ENCODE results near the gene SH3PXD2A. TPM values are rescaled to one million over a fixed set of nuclear protein-coding genes. Genes with fewer than 3 reads are reported as not detected.
A peak's percentile ranks its signal among the peaks of the same experiment; 100 is the strongest.

The SH3PXD2A gene
- total and polyA plus RNA-seq, 9 of the 15 experiments (the other 6 are each of a cell fraction or from before 2014, with no cell fraction given) = 0.41 to 9.3 (median 2.5) TPM

DNA sequence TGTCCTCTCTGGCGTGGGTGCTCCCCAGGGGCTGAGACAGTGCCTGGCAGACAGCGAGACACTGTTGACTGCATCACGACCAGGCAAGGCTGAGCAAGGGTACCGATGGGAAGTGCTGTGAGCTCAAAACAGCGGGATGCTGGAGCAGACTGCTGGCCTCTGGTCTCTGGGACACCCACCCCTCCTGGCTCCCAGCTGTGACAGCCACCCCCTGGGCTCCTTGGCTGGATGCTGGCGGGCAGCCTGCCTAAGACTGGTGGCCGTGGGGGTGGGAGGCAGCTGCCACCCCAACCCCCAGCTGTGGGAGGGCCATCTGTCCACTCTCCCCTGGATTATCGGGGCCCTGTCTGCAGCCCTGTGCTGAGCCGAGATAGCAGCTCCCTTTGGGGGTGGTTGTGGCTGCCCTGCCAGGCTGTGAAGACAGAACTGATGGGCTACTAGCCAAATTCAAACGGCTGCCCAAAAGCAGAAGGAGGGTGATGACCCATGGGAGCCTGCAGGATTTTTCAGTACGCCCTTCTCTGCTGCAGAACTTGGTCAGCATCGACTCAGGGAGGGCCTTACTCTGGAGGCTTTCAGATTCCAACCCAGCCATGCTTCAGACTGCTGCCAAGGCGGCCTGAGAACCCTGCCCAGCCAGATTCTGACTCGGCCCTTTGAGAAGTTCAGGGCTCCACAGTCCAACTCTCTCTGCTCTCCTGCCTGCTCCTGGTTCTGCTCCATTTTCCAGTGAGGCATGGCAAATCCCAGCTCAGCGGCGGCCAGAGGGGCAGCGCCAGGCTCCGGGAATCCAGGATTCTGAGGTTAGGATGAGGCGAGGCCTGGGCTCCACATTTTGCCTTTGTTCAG is 236.6 kb downstream of the SH3PXD2A start (continued):
- TF ChIP-seq EP300 (IDR thresholded peaks at IDR 0.05; ENCODE audit: low read length) = peak; percentile 94
- TF ChIP-seq SMARCA5 (IDR thresholded peaks at IDR 0.05) = no peak
- peak; percentile 96 for TF ChIP-seq RNF2 (IDR thresholded peaks at IDR 0.05)
- TF ChIP-seq, protein P1, sequence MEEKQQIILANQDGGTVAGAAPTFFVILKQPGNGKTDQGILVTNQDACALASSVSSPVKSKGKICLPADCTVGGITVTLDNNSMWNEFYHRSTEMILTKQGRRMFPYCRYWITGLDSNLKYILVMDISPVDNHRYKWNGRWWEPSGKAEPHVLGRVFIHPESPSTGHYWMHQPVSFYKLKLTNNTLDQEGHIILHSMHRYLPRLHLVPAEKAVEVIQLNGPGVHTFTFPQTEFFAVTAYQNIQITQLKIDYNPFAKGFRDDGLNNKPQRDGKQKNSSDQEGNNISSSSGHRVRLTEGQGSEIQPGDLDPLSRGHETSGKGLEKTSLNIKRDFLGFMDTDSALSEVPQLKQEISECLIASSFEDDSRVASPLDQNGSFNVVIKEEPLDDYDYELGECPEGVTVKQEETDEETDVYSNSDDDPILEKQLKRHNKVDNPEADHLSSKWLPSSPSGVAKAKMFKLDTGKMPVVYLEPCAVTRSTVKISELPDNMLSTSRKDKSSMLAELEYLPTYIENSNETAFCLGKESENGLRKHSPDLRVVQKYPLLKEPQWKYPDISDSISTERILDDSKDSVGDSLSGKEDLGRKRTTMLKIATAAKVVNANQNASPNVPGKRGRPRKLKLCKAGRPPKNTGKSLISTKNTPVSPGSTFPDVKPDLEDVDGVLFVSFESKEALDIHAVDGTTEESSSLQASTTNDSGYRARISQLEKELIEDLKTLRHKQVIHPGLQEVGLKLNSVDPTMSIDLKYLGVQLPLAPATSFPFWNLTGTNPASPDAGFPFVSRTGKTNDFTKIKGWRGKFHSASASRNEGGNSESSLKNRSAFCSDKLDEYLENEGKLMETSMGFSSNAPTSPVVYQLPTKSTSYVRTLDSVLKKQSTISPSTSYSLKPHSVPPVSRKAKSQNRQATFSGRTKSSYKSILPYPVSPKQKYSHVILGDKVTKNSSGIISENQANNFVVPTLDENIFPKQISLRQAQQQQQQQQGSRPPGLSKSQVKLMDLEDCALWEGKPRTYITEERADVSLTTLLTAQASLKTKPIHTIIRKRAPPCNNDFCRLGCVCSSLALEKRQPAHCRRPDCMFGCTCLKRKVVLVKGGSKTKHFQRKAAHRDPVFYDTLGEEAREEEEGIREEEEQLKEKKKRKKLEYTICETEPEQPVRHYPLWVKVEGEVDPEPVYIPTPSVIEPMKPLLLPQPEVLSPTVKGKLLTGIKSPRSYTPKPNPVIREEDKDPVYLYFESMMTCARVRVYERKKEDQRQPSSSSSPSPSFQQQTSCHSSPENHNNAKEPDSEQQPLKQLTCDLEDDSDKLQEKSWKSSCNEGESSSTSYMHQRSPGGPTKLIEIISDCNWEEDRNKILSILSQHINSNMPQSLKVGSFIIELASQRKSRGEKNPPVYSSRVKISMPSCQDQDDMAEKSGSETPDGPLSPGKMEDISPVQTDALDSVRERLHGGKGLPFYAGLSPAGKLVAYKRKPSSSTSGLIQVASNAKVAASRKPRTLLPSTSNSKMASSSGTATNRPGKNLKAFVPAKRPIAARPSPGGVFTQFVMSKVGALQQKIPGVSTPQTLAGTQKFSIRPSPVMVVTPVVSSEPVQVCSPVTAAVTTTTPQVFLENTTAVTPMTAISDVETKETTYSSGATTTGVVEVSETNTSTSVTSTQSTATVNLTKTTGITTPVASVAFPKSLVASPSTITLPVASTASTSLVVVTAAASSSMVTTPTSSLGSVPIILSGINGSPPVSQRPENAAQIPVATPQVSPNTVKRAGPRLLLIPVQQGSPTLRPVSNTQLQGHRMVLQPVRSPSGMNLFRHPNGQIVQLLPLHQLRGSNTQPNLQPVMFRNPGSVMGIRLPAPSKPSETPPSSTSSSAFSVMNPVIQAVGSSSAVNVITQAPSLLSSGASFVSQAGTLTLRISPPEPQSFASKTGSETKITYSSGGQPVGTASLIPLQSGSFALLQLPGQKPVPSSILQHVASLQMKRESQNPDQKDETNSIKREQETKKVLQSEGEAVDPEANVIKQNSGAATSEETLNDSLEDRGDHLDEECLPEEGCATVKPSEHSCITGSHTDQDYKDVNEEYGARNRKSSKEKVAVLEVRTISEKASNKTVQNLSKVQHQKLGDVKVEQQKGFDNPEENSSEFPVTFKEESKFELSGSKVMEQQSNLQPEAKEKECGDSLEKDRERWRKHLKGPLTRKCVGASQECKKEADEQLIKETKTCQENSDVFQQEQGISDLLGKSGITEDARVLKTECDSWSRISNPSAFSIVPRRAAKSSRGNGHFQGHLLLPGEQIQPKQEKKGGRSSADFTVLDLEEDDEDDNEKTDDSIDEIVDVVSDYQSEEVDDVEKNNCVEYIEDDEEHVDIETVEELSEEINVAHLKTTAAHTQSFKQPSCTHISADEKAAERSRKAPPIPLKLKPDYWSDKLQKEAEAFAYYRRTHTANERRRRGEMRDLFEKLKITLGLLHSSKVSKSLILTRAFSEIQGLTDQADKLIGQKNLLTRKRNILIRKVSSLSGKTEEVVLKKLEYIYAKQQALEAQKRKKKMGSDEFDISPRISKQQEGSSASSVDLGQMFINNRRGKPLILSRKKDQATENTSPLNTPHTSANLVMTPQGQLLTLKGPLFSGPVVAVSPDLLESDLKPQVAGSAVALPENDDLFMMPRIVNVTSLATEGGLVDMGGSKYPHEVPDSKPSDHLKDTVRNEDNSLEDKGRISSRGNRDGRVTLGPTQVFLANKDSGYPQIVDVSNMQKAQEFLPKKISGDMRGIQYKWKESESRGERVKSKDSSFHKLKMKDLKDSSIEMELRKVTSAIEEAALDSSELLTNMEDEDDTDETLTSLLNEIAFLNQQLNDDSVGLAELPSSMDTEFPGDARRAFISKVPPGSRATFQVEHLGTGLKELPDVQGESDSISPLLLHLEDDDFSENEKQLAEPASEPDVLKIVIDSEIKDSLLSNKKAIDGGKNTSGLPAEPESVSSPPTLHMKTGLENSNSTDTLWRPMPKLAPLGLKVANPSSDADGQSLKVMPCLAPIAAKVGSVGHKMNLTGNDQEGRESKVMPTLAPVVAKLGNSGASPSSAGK (IDR thresholded peaks at IDR 0.05) = no peak
- peak; percentile 88 for TF ChIP-seq MTA2 (IDR thresholded peaks at IDR 0.05; ENCODE audit: low read depth)
- TF ChIP-seq ZNF23 (CRISPR knock-in tag; IDR thresholded peaks at IDR 0.05) = no peak
- no peak for TF ChIP-seq NFIX (CRISPR knock-in tag; IDR thresholded peaks at IDR 0.05; ENCODE audit: low read depth)
- peak; percentile 88 for TF ChIP-seq SMARCA4 (IDR thresholded peaks at IDR 0.05)
- TF ChIP-seq HNRNPUL1 (IDR thresholded peaks at IDR 0.05; ENCODE audit: low read length) = no peak
- no peak for TF ChIP-seq PTRF (tag; IDR thresholded peaks at IDR 0.05)
- TF ChIP-seq, protein P2, sequence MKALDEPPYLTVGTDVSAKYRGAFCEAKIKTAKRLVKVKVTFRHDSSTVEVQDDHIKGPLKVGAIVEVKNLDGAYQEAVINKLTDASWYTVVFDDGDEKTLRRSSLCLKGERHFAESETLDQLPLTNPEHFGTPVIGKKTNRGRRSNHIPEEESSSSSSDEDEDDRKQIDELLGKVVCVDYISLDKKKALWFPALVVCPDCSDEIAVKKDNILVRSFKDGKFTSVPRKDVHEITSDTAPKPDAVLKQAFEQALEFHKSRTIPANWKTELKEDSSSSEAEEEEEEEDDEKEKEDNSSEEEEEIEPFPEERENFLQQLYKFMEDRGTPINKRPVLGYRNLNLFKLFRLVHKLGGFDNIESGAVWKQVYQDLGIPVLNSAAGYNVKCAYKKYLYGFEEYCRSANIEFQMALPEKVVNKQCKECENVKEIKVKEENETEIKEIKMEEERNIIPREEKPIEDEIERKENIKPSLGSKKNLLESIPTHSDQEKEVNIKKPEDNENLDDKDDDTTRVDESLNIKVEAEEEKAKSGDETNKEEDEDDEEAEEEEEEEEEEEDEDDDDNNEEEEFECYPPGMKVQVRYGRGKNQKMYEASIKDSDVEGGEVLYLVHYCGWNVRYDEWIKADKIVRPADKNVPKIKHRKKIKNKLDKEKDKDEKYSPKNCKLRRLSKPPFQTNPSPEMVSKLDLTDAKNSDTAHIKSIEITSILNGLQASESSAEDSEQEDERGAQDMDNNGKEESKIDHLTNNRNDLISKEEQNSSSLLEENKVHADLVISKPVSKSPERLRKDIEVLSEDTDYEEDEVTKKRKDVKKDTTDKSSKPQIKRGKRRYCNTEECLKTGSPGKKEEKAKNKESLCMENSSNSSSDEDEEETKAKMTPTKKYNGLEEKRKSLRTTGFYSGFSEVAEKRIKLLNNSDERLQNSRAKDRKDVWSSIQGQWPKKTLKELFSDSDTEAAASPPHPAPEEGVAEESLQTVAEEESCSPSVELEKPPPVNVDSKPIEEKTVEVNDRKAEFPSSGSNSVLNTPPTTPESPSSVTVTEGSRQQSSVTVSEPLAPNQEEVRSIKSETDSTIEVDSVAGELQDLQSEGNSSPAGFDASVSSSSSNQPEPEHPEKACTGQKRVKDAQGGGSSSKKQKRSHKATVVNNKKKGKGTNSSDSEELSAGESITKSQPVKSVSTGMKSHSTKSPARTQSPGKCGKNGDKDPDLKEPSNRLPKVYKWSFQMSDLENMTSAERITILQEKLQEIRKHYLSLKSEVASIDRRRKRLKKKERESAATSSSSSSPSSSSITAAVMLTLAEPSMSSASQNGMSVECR (CRISPR knock-in tag; IDR thresholded peaks at IDR 0.05) = no peak
- TF ChIP-seq NR2C2 (CRISPR knock-in tag; IDR thresholded peaks at IDR 0.05) = no peak
- no peak for TF ChIP-seq NR2C2 (tag; IDR thresholded peaks at IDR 0.05)
- TF ChIP-seq TBL1XR1 (IDR thresholded peaks at IDR 0.05; ENCODE audit: low read length in 2 of 2) = peak; percentile 79 to 87; a peak in 3 of 4 replicates

Data from K562 (cell line).